ENCODE measurements around the gene MINDY4. TPM values are rescaled to one million over a fixed set of nuclear protein-coding genes. Genes with fewer than 3 reads are reported as not detected.

MINDY4 gene
- total and polyA plus RNA-seq, 2 of the 4 experiments (the other 2 are of a cell fraction): 1.8 to 3.6 TPM

DNA sequence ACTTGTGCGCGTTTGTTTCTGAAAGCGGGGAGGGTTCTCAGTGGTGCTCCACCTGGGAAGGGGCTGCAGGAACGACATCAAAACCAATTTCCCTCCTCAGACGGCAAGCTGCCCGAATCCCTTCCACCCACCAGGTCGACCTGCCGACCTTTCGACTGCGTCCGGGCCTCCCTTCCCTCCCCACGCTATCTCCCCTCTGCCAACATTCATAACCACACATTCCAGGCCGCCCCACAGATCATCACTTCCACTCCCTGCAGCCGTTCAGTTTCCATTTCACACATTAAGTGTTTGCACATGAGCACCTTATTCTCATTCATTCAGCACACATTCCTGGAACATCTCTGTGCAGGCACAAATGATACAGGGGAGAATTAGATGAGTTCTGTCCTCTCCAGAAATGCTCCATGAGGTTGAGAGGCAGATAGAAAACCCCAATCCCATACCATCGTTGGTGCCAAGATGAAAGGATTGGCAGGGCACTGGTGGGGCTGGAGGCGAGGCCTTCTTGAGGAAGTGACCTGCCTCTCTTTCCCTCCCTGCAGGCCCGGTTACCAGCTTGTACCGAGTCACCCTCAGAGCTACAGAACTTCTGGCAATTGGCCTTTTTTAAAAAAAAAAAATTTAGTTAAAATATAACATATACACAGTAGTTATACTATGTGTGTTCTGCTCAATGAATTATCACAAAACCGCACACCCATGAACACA, 70.0 kb downstream of the MINDY4 start:
- Histone ChIP-seq H3K79me1 (ENCODE audit: low read depth in 1 of 2, low read length in 2 of 2) (no peaks in the 10 kb centered on the region), H3K27ac (ENCODE audit: insufficient read depth, low read length) (no peak overlapping the region), H4K8ac (ENCODE audit: low read depth in 2 of 2, low read length in 2 of 2) (no peak overlapping the region), H2AFZ (replicated peaks; ENCODE audit: low read length, poor library complexity) (no peak overlapping the region), H3K4me1 (ENCODE audit: control insufficient read depth, insufficient read depth, low read length) (peaks cover 5% of the 10 kb centered on the region; the same call in 1 of the 2 replicates), H2BK5ac (ENCODE audit: low read depth, low read length, poor library complexity, severe bottlenecking) (no peak overlapping the region), H3K36me3 (ENCODE audit: control insufficient read depth, insufficient read depth, low read length) (no peaks in the 10 kb centered on the region), H2BK120ac (ENCODE audit: low read depth, low read length) (no peak overlapping the region), H3K18ac (ENCODE audit: low read depth, low read length) (no peak overlapping the region), H3K56ac (ENCODE audit: extremely low read depth, insufficient read depth, low read length) (no peak overlapping the region), H3K4me3 (ENCODE audit: insufficient read depth, low read depth, low read length) (no peak overlapping the region), H4K20me1 (ENCODE audit: insufficient read depth, low read length) (no peaks in the 10 kb centered on the region), H3K14ac (replicated peaks; ENCODE audit: low read depth, low read length) (no peak overlapping the region), H3K9me3 (ENCODE audit: control insufficient read depth, insufficient read depth, low read length) (no peaks in the 10 kb centered on the region), H2BK20ac (ENCODE audit: low read depth, low read length) (no peak overlapping the region), H2BK15ac (ENCODE audit: low read depth, low read length) (no peak overlapping the region), H3K4me2 (ENCODE audit: low read depth, low read length) (no peak overlapping the region), H3K4ac (ENCODE audit: low read depth, low read length) (no peak overlapping the region), H3K23ac (ENCODE audit: low read depth, low read length) (no peak overlapping the region), H3K9ac (ENCODE audit: low read depth, low read length) (no peak overlapping the region), H2AK5ac (ENCODE audit: low read depth, low read length) (no peak overlapping the region), H3K9me1 (ENCODE audit: insufficient read depth, low read length) (peaks cover 4% of the 10 kb centered on the region; the same call in 1 of the 2 replicates), H4K5ac (ENCODE audit: low read depth, low read length) (no peak overlapping the region), H2AK9ac (replicated peaks; ENCODE audit: low read depth, low read length, poor library complexity) (no peak overlapping the region), H3K27me3 (ENCODE audit: control insufficient read depth, insufficient read depth, low read length) (no peaks in the 10 kb centered on the region), H4K91ac (ENCODE audit: insufficient read depth, low read depth, low read length) (no peak overlapping the region)
- no TSS peak for BruUV-seq (replicated peaks)
- dilution Hi-C loops (cut with HindIII; ENCODE audit: low sequenced_read_pairs, unreplicated experiment) (no loop called here), intact Hi-C loops (cut with micrococcal nuclease) (no loop called here), in situ Hi-C loops (cut with MboI; ENCODE audit: low sequenced_read_pairs) (no loop called here)
- no peak for DNase-seq
- POLR2A ChIA-PET (ENCODE audit: unreplicated experiment): no interaction called here
- TF ChIP-seq CTCF (conservative IDR thresholded peaks at IDR 0.05; ENCODE audit: low read depth, low read length) (no peak), RAD21 (IDR thresholded peaks at IDR 0.05; ENCODE audit: low read length) (no peak), CHD1 (IDR thresholded peaks at IDR 0.05; ENCODE audit: low read depth, low read length) (no peak), CEBPB (IDR thresholded peaks at IDR 0.05; ENCODE audit: low read depth, low read length) (no peak)
- ATAC-seq (ENCODE audit: low read depth): no peak
- CTCF ChIA-PET: no interaction called here
- 75% methylated on average over 8 of the region's 19 CpGs; no CpG with 5 or more reads in 1 of the 2 experiments for WGBS, 2 experiments (ENCODE audit: extremely low coverage in 2 of 2, insufficient read length in 1 of 2)

All from IMR-90 (cell line).